Type B pancreatic cell (in vitro differentiated cells): ENCODE data around the gene SAFB2. TPM values are rescaled to one million over a fixed set of nuclear protein-coding genes. Genes with fewer than 3 reads are reported as not detected.

Source experiments
- DNase-seq: peaks from one replicate; pipeline ENCODE4 v3.0.0; 2021; ENCODE audit warnings: mixed read lengths; ENCODE audit not compliant: unreplicated experiment; ENCODE audit errors: extremely low spot score
- H3K27ac Mint-ChIP-seq: 2 replicates; pipeline ENCODE4 v1.8.0; 2021; ENCODE audit warnings: mild to moderate bottlenecking, mixed read lengths
- H3K27me3 Mint-ChIP-seq: 2 replicates; pipeline ENCODE4 v1.8.0; 2021; ENCODE audit warnings: mixed read lengths
- H3K36me3 Mint-ChIP-seq: 2 replicates; pipeline ENCODE4 v1.8.0; 2021; ENCODE audit warnings: mixed read lengths
- H3K4me1 Mint-ChIP-seq: one replicate; pipeline ENCODE4 v1.8.0; 2021; ENCODE audit warnings: mixed read lengths; ENCODE audit not compliant: unreplicated experiment
- H3K4me3 Mint-ChIP-seq: 2 replicates; pipeline ENCODE4 v1.8.0; 2021; ENCODE audit warnings: mild to moderate bottlenecking, mixed read lengths
- H3K9me3 Mint-ChIP-seq: 2 replicates; pipeline ENCODE4 v1.8.0; 2021; ENCODE audit warnings: mixed read lengths
- total RNA-seq: library from RNA; stranded (reverse); gene quantifications from 2 replicates; pipeline ENCODE4 v1.2.1, GENCODE V29; 2021; ENCODE audit warnings: low replicate concordance
- TF ChIP-seq, protein P1 (sequence below): fragments of 200-600 bp; sonication (generic); conservative IDR thresholded peaks from 2 replicates; pipeline ENCODE4 v1.5.0; 2021; ENCODE audit warnings: antibody characterized with exemption, mild to moderate bottlenecking

Gene SAFB2
- total RNA-seq, 1 donor from 2014 or later = 93.4 TPM

DNA sequence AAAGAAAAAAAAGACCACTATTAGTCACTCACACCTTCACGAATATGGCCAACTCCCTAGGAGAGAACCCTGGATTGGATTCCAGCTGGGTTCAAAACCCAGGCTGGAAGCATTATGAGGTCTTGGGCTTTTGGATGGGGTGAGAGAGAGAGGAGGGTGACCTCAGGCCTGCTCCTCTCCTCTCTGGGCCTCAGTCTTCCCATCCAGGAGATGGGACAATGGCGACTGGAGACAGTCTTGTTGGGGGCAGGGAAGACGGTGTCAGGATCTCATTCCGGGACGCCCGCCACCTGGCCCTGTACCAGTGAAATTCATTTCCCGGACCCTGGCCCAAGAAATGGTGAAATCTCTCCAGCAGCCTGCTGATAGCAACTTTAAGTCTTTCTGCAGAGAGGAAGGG lies 81.1 kb downstream of the SAFB2 start:
- DNase-seq = no peak
- Mint-ChIP-seq H3K36me3 (no peaks in the 10 kb centered on the region), H3K4me3 (no peak overlapping the region), H3K27me3 (peaks cover 3% of the 10 kb centered on the region), H3K9me3 (no peaks in the 10 kb centered on the region), H3K27ac (no peak overlapping the region), H3K4me1 (no peaks in the 10 kb centered on the region)
- TF ChIP-seq, protein P1, sequence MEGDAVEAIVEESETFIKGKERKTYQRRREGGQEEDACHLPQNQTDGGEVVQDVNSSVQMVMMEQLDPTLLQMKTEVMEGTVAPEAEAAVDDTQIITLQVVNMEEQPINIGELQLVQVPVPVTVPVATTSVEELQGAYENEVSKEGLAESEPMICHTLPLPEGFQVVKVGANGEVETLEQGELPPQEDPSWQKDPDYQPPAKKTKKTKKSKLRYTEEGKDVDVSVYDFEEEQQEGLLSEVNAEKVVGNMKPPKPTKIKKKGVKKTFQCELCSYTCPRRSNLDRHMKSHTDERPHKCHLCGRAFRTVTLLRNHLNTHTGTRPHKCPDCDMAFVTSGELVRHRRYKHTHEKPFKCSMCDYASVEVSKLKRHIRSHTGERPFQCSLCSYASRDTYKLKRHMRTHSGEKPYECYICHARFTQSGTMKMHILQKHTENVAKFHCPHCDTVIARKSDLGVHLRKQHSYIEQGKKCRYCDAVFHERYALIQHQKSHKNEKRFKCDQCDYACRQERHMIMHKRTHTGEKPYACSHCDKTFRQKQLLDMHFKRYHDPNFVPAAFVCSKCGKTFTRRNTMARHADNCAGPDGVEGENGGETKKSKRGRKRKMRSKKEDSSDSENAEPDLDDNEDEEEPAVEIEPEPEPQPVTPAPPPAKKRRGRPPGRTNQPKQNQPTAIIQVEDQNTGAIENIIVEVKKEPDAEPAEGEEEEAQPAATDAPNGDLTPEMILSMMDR = no peak

DNA sequence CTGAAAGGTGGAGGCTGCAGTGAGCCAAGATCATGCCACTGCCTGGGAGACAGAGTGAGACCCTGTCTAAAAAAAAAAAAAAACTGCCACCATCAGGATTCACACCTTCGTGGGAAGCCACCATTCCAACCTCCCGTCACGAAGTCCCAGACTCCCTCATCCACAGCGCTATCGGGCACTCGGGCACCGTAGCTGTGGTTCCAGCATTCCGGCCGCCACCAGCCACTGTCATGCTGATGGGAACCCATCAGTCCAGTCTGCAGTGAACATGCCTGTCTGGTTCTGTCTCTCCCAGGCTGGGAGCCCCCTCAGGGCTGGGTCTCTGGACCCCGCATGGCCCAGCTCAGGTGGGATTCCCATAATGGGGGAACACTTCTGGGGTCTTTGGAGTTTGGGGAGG lies 82.4 kb downstream of the SAFB2 start:
- H3K27me3 Mint-ChIP-seq = peaks cover 4% of the 10 kb centered on the region
- H3K36me3 Mint-ChIP-seq = no peaks in the 10 kb centered on the region
- DNase-seq = no peak
- H3K4me3 Mint-ChIP-seq = no peak overlapping the region
- H3K27ac Mint-ChIP-seq = no peak overlapping the region
- H3K4me1 Mint-ChIP-seq = peaks cover 5% of the 10 kb centered on the region
- H3K9me3 Mint-ChIP-seq = peaks cover under 1% of the 10 kb centered on the region
- TF ChIP-seq, protein P1 = no peak

GRCh38 chr19:5537870-5538269 lies 84.7 kb downstream of the SAFB2 start:
- no peak overlapping the region for H3K4me3 Mint-ChIP-seq
- TF ChIP-seq, protein P1 = no peak
- DNase-seq = no peak
- H3K36me3 Mint-ChIP-seq = no peaks in the 10 kb centered on the region
- peaks cover 5% of the 10 kb centered on the region for H3K4me1 Mint-ChIP-seq
- H3K9me3 Mint-ChIP-seq = peaks cover 5% of the 10 kb centered on the region
- peaks cover 4% of the 10 kb centered on the region for H3K27me3 Mint-ChIP-seq
- H3K27ac Mint-ChIP-seq = peak overlapping the region; percentile 78

Other genes starting within 250 kb of the SAFB2 start
- not detected in 2 replicates for gene ZNRF4, start 167.4 kb downstream of the SAFB2 start, total RNA-seq
- gene TINCR, start 54.8 kb downstream of the SAFB2 start, total RNA-seq = 9.0 and 52.4 TPM in 2 replicates
- gene SAFB, start 307 bp upstream of the SAFB2 start, total RNA-seq = 103 and 127 TPM in 2 replicates
- gene MICOS13, start 57.7 kb upstream of the SAFB2 start, total RNA-seq = 42.2 and 50.0 TPM in 2 replicates
- 6.2 and 11.0 TPM in 2 replicates for gene HSD11B1L, start 58.3 kb upstream of the SAFB2 start, total RNA-seq
- 1,016 and 1,024 TPM in 2 replicates for gene RPL36, start 67.5 kb upstream of the SAFB2 start, total RNA-seq
- 68.0 and 74.0 TPM in 2 replicates for gene LONP1, start 97.4 kb upstream of the SAFB2 start, total RNA-seq
- gene CATSPERD, start 97.9 kb upstream of the SAFB2 start, total RNA-seq = 0.41 TPM in 1 of 2 replicates, not detected in the other
- gene PRR22, start 162.0 kb upstream of the SAFB2 start, total RNA-seq = 3.3 and 5.2 TPM in 2 replicates
- gene DUS3L, start 168.4 kb upstream of the SAFB2 start, total RNA-seq = 38.6 and 45.0 TPM in 2 replicates
- gene NRTN, start 182.3 kb upstream of the SAFB2 start, total RNA-seq = 2.8 and 5.4 TPM in 2 replicates
- 0.87 and 1.4 TPM in 2 replicates for gene FUT6, start 216.9 kb upstream of the SAFB2 start, total RNA-seq
- gene FUT3, start 228.7 kb upstream of the SAFB2 start, total RNA-seq = 6.6 and 16.3 TPM in 2 replicates
- 0.17 TPM in 1 of 2 replicates, not detected in the other for gene FUT5, start 247.8 kb upstream of the SAFB2 start, total RNA-seq